Left ventricle myocardium superior (tissue), 1 donor: ENCODE data around the gene GGN. TPM values are rescaled to one million over a fixed set of nuclear protein-coding genes. Genes with fewer than 3 reads are reported as not detected.
"Not testable (repeated sequence)": the region's sequence is repeated elsewhere in the genome, so short reads cannot be mapped to it uniquely, and the experiment has no call there.

Source experiments
- ATAC-seq: fragments of 200-7000 bp; cut with Tn5 transposase; one replicate; pipeline ENCODE4 v1.9.1; 2020; ENCODE audit warnings: mild to moderate bottlenecking, moderate library complexity
- DNase-seq: peaks from one replicate; pipeline ENCODE4 v3.0.0-alpha.2; 2020
- intact Hi-C: fragments of 100-400 bp; cut with micrococcal nuclease; formaldehyde crosslinking; loops from one replicate; pipeline ENCODE4 v1.11.0; 2022
- total RNA-seq: library from RNA; stranded (reverse); fragmentation: NEBNext Ultra II Directional; extraction: Animal tissue kit (Norgen Biotek cat#: 25700); gene quantifications from one replicate; pipeline ENCODE4 v1.2.1, GENCODE V29; 2021
- donor health status: DM: no; HTN: yes; CAD: no; lungs with severe emphysema.

Gene GGN
- total RNA-seq, 1 donor from 2014 or later = 0.15 TPM

DNA sequence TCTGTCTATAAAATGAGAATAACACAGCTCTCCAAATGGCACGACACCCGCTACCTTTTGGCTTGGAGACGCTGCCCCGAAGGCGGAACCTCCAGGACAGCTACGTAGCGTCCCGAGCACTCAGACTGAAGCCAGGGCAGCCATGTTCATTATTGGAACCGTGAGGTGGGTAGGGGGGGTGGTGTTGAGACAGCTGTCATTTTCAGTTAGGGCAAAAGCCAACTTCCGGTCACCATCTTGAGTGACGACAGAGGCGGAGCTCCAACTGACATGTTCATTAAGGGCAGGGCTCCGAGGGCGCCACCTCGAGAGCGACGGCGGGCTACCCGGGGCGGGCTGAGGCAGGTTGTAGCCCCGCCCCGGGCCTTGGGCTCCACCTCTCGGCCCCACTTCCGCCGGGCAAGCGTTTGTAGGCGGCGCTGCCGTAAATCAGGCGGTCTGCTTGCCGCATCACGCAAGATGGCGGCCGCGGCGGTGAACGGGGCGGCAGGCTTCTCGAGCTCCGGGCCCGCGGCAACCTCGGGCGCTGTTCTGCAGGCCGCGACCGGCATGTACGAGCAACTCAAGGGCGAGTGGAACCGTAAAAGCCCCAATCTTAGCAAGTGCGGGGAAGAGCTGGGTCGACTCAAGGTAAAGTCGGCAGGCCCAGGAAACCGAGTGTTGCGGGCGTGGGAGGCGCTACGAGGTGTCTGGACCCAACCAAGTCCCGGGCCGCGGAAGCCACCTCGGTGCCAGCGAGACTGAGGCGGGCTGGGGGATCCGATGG, 13.3 kb downstream of the GGN start, which contains the start of gene PSMD8:
Gene PSMD8, plus strand, starts transcription at position 240 of the 766 bp plus-strand sequence. Its CDS starts 31 bp downstream, at position 271.
- peak; percentile 97 for ATAC-seq
- intact Hi-C loops = no loop called here

DNA sequence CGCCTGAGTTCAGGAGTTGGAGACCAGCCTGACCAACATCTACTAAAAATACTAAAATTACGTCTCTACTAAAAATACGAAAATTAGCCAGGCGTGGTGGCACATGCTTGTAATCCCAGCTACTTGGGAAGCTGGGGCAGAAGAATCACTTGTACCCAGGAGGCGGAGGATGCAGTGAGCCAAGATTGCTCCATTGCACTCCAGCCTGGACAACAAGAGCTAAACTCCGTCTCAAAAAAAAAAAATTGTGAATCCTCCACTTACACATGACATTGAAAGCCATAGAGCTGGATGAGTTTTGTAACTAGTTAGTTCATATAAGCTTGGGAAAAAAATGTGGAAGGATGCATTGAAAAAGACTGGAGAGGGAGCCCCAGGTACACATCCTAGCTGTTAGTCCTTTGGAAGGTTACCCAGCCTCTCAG, 13.9 kb downstream of the GGN start:
- no peak for ATAC-seq
- intact Hi-C loops = no loop called here
- no peak for DNase-seq

More for the DNA sequence above, 13.3 kb downstream of the GGN start, which contains the start of gene PSMD8:
- DNase-seq = peak; percentile 99

- intact Hi-C loops = no loop called here
- no peak for ATAC-seq
- DNase-seq = no peak
Observed at GRCh38 chr19:38371081-38371480, 16.8 kb downstream of the GGN start.

- no peak for ATAC-seq
- DNase-seq = no peak
- intact Hi-C loops = no loop called here
Observed at GRCh38 chr19:38370299-38370698, 17.5 kb downstream of the GGN start.

- no peak for ATAC-seq
- intact Hi-C loops = no loop called here
- DNase-seq = no peak
Observed at GRCh38 chr19:38369584-38369983, 18.2 kb downstream of the GGN start.

GRCh38 chr19:38367041-38367440, 20.8 kb downstream of the GGN start:
- ATAC-seq (no peak), DNase-seq (no peak)
- intact Hi-C loops = no loop called here

- DNase-seq, ATAC-seq, intact Hi-C loops: not testable (repeated sequence)
Observed at GRCh38 chr19:38362946-38363688, 24.7 kb downstream of the GGN start.

DNA sequence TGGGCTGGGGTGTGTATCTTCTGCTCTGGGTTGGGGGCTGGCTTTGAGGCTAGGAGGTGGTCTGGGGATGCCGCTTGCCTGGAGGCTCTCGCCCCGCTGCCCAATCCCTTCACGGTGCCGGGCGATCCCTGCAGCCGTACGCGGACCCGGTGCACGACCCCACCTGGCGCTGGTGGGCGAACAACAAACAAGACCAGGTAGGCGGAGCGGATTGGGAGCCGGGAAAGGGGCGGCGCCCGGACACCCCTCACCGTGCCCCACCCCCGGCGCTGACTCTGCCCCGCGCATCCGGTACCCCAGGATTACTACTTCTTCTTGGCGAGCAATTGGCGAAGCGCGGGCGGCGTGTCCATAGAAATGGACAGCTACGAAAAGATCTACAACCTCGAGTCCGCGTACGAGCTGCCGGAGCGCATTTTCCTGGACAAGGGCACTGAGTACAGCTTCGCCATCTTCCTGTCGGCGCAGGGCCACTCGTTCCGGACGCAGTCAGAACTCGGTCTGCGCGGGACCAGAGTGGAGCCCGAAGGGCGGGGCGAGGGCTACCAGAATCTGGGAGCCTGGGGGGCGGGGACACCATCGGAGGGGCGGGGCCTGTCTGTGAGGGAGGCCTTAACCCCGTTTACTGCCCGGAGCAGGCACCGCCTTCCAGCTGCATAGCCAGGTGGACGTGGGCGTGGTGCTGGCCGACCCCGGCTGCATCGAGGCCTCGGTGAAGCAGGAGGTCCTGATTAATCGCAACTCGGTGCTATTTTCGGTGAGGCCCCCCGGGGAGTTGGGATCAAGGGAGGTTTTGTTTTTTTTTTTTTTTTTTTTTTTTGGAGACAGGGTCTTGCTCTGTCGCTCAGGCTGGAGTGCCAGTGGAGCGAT, 25.5 kb downstream of the GGN start:
- intact Hi-C loops = no loop called here
- DNase-seq (peak; percentile 90), ATAC-seq (peak; percentile 89)

- DNase-seq (peak; percentile 83), ATAC-seq (peak; percentile 94)
- intact Hi-C loops = no loop called here
Observed at GRCh38 chr19:38361633-38362075, 26.2 kb downstream of the GGN start.

DNA sequence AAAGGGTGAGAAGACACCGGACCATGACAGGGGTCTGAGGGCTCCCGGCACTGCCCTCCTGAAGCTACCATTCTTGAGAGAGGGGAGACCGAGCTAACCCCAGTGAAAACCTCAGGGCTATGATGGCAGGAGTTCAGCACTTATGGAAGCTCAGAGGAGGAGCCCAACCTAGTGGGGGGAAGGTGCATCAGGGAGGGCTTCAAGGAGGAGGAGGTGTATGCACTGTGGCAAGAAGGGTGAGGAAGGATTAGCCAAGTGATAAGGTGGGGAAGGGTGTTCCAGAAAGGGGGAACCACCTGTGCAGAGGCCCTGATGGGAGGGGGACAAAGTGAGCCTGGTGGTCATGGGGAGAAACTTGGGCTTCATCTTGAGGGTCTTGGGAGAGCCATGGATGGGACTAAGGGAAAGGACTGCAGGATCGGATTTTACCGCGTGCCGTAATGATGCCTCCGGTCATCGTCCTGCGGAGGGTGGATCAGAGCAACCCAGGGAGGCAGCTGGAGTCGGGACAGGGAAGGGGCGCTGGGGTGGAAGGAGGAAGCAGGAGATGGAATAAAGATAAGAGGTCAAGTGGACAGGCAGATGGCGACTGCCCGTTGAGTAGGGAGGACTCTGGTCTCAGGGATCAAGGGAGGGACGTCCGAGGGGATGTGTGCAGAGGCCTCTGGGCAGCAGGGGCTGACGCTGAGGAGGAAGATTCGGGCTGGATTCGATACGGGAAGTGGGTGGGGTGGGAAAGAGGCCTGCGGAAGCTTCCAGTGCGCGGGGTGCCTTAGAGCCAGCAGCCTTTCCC, 26.8 kb downstream of the GGN start:
- DNase-seq (no peak), ATAC-seq (peak; percentile 13)
- intact Hi-C loops = no loop called here

DNA sequence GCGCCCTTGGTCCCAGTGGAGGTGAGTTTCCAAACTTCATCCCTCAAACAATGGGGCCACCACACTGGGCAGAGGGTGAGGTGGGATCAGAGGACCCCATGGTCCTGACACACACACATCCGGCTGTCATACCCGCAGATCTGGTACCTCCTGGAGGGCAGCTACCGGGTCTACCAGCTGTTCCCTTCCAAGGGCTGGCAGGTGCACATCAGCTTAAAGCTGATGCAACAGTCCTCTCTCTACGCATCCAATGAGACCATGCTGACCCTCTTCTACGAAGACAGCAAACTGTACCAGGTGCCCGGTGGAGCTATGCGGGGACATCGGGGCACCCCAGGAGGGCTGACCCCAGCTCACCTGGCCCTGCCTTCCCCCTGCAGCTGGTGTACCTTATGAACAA, 27.5 kb downstream of the GGN start:
- DNase-seq (no peak), ATAC-seq (no peak)

GRCh38 chr19:38359242-38360021, 28.4 kb downstream of the GGN start:
- ATAC-seq (no peak), DNase-seq (no peak)
- intact Hi-C loops = no loop called here

More for the DNA sequence above, 27.5 kb downstream of the GGN start:
- intact Hi-C loops = no loop called here

GRCh38 chr19:38358071-38358470, 29.8 kb downstream of the GGN start:
- intact Hi-C loops = no loop called here
- ATAC-seq (no peak), DNase-seq (no peak)

DNA sequence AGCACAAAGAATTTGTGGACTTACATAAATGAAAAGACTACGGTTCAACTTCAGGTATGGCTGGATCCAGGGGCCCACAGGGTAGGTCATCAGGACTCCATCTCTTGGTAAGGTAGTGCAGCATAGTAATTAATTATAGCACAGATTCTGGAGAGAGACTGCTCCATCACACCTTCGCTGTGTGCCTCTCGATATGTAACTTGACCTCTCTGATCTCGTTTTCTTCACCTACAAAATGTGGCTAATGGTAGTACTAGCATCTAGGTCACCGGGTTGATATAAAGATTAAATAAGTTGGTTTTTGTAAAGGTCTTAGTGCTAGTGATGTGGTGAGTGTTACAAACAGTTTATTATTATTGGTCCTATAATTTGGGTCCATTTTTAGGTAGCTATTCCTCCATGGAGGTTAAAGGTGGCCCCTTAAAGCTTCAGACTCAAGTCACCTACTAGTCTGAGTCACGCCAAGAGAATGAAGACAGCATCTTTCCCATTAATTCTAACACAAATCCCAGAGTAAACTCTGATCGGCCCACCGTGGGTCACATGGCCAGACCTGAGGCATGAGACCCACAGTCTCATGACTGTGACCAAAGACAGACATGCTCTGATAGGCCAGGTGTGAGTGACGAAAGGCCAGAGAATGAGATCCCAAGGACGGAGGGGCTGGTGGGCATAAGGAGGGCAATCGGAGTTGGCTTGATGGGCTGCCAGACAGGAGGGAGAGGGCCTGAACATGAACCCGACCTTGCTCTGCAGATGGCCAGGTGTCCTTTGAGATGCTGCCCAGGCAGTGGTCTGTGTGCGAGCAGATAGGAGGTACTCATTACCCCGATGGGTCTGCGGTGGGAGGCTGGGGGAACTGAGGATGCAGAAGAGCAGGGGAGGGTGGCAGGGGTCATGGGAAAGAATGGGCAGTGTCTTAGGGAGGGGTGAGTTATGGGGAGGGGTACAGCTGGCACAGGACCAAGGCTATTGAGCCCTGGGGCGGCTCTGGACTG, 31.8 kb downstream of the GGN start:
- ATAC-seq (no peak), DNase-seq (no peak)
- intact Hi-C loops = no loop called here

DNA sequence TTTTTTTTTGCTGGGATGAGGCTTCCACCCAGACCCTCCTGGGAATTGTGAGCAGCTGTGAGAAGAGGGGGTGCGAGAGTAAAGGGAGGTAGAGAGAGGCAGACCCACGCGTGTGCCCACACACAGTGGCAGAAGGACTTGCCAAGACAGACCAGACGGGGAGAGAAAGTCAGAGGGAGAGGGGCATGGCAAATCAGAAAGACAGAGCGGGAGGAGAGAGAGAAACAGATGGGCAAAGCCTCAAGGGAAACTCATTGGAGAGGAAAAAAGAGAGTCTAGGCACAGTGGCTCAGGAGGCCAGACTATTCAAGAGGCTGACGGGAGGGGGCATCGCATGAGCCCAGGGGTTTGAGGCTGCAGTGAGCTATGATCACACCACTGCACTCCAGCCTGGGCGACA, 35.2 kb downstream of the GGN start:
- no peak for DNase-seq
- no peak for ATAC-seq
- intact Hi-C loops = no loop called here

GRCh38 chr19:38351865-38352395, 35.9 kb downstream of the GGN start:
- no peak for ATAC-seq
- intact Hi-C loops = no loop called here
- no peak for DNase-seq
